GM12872 (cell line): ENCODE results near the gene PRKX.

Source experiments
- CTCF ChIP-seq: IDR thresholded peaks from 3 replicates; pipeline ENCODE4 v1.5.1; 2011; ENCODE audit warnings: low read depth, mild to moderate bottlenecking, low read length, moderate library complexity; ENCODE audit not compliant: insufficient read depth

Gene PRKX

GRCh38 chrX:3728454-3728853 is 15.0 kb upstream of the PRKX start:
- no peak for TF ChIP-seq CTCF

- TF ChIP-seq CTCF = no peak
These were observed 4.4 kb upstream of the PRKX start for GRCh38 chrX:3717742-3718420.

- no peak for TF ChIP-seq CTCF
These were observed 2.5 kb upstream of the PRKX start for GRCh38 chrX:3715921-3716320.

- TF ChIP-seq CTCF = no peak
These were observed 537 bp upstream of the PRKX start for GRCh38 chrX:3713937-3714434.

- no peak for TF ChIP-seq CTCF
These were observed 602 bp downstream of the PRKX start for GRCh38 chrX:3712870-3713224.

- TF ChIP-seq CTCF = no peak
These were observed 1.2 kb downstream of the PRKX start for GRCh38 chrX:3712051-3712869.

GRCh38 chrX:3711331-3711917 is 2.0 kb downstream of the PRKX start:
- no peak for TF ChIP-seq CTCF
